HepG2 (cell line): ENCODE measurements around the gene WDR45B. TPM values are rescaled to one million over a fixed set of nuclear protein-coding genes. Genes with fewer than 3 reads are reported as not detected.

Experiments used
- ATAC-seq: fragments of 200-7000 bp; cut with Tn5 transposase; 3 replicates; pipeline ENCODE4 v1.9.1; 2020; ENCODE audit warnings: mild to moderate bottlenecking, moderate library complexity
- BruUV-seq: library from RNA; stranded (reverse); fragments of 400-500 nt; replicated peaks from 2 replicates; lab custom pipeline; 2021; lab: Mats Ljungman, UMichigan
- CTCF ChIA-PET: fragments of 300-600 bp; formaldehyde crosslinking; extraction: SDS; loops from one replicate; lab custom pipeline; 2021; ENCODE audit warnings: low total read pairs, inconsistent platforms, low intra/inter-chr PET ratio; lab: Yijun Ruan, JAX
- POLR2A ChIA-PET: fragments of 350-600 bp; sonication (Branson Sonifier 250); formaldehyde crosslinking; loops from one replicate; lab custom pipeline; 2020; ENCODE audit warnings: antibody characterized with exemption, inconsistent platforms; lab: Yijun Ruan, JAX
- DNase-seq: peaks from one replicate; pipeline ENCODE4 v3.0.0-alpha.2; 2015; ENCODE audit warnings: low spot score
- FAIRE-seq: peaks from 3 replicates; lab custom pipeline; 2011; peaks lifted over from hg19 to GRCh38; lab: Jason Lieb, UNC
- H2AFZ ChIP-seq: one replicate; pipeline ENCODE4 v1.6.1; 2011; ENCODE audit warnings: low read length, inconsistent platforms
- H3K27ac ChIP-seq: fragments of 300-600 bp; 3 replicates; pipeline ENCODE4 v1.8.0; 2011; ENCODE audit warnings: mixed run types, mild to moderate bottlenecking, mixed read lengths, low read length, inconsistent platforms; ENCODE audit not compliant: insufficient read depth; ENCODE audit errors: extremely low read length
- H3K27me3 ChIP-seq, 2 experiments: fragments of 200-600 bp in 1 of 2; 2 replicates in 1 of 2; 3 replicates in 1 of 2; pipeline versions ENCODE4 v1.6.0 to v1.8.0; 2011; ENCODE audit warnings: low read length in 2 of 2, mild to moderate bottlenecking in 2 of 2, moderate library complexity in 2 of 2, inconsistent platforms in 1 of 2; ENCODE audit not compliant: insufficient read depth in 2 of 2, control insufficient read depth in 1 of 2
- H3K36me3 ChIP-seq, 2 experiments: fragments of 200-600 bp in 1 of 2; replicated peaks in 1 of 2; 2 replicates in 1 of 2; 3 replicates in 1 of 2; pipeline versions ENCODE4 v1.5.1 to v1.8.0; 2011; ENCODE audit warnings: low read length in 2 of 2, inconsistent platforms in 1 of 2; ENCODE audit not compliant: insufficient read depth in 2 of 2, control insufficient read depth in 1 of 2
- H3K4me1 ChIP-seq: 2 replicates; pipeline ENCODE4 v1.5.1; 2012; ENCODE audit warnings: low read length, inconsistent platforms; ENCODE audit not compliant: insufficient read depth
- H3K4me2 ChIP-seq: 2 replicates; pipeline ENCODE4 v1.6.0; 2011; ENCODE audit warnings: low read depth, low read length, inconsistent platforms
- H3K4me3 ChIP-seq, 3 experiments: fragments of 200-600 bp in 1 of 3; sonication (generic), shearing (Covaris generic) in 1 of 3; replicated peaks in 1 of 3; 2 replicates each; pipeline ENCODE4 v1.5.1; 2011 to 2016; ENCODE audit warnings: low read length in 3 of 3, inconsistent platforms in 2 of 3, low read depth in 2 of 3, mild to moderate bottlenecking in 2 of 3, control low read depth in 1 of 3, mixed read lengths in 1 of 3; ENCODE audit not compliant: insufficient read depth in 1 of 3
- H3K79me2 ChIP-seq: one replicate; pipeline ENCODE4 v1.6.1; 2011; ENCODE audit warnings: low read length, inconsistent platforms; ENCODE audit not compliant: insufficient read depth
- H3K9ac ChIP-seq: 2 replicates; pipeline ENCODE4 v1.6.0; 2011; ENCODE audit warnings: mild to moderate bottlenecking, low read depth, low read length, inconsistent platforms; ENCODE audit not compliant: insufficient read depth
- H3K9me3 ChIP-seq: 2 replicates; pipeline ENCODE4 v1.5.1; 2012; ENCODE audit warnings: mild to moderate bottlenecking, low read length
- H4K20me1 ChIP-seq: 2 replicates; pipeline ENCODE4 v1.6.0; 2011; ENCODE audit warnings: inconsistent platforms, mild to moderate bottlenecking, low read length, moderate library complexity; ENCODE audit not compliant: insufficient read depth
- AGO2 ChIP-seq: fragments of 200-400 bp; formaldehyde crosslinking; optimal IDR thresholded peaks from 2 replicates; pipeline ENCODE3; 2017; ENCODE audit warnings: mild to moderate bottlenecking, low read depth, low read length, moderate library complexity
- CTCF ChIP-seq: sonication (generic); formaldehyde crosslinking; IDR thresholded peaks from 2 replicates; pipeline ENCODE4 v1.5.0; 2020; ENCODE audit warnings: mild to moderate bottlenecking, missing genetic modification reagents, moderate library complexity
- SOX5 ChIP-seq: IDR thresholded peaks from 2 replicates; pipeline ENCODE4 v1.6.1; 2016; ENCODE audit warnings: borderline replicate concordance
- STAG1 ChIP-seq: sonication (generic); formaldehyde crosslinking; IDR thresholded peaks from 2 replicates; pipeline ENCODE4 v1.4.0; 2020; ENCODE audit warnings: missing genetic modification reagents
- YY1 ChIP-seq: IDR thresholded peaks from 2 replicates; pipeline ENCODE4 v1.6.1; 2011; ENCODE audit warnings: low read length, low read depth, moderate library complexity, mild to moderate bottlenecking; ENCODE audit not compliant: insufficient read depth, insufficient replicate concordance
- ZBTB38 ChIP-seq: sonication (generic); formaldehyde crosslinking; IDR thresholded peaks from 2 replicates; pipeline ENCODE4 v1.5.1; 2020; ENCODE audit warnings: mild to moderate bottlenecking, missing genetic modification reagents
- ZNF317 ChIP-seq: sonication (generic); formaldehyde crosslinking; IDR thresholded peaks from 2 replicates; pipeline ENCODE4 v1.5.0; 2020; ENCODE audit warnings: mild to moderate bottlenecking, missing genetic modification reagents
- ZNF432 ChIP-seq: sonication (generic); formaldehyde crosslinking; IDR thresholded peaks from 2 replicates; pipeline ENCODE4 v1.5.0; 2020; ENCODE audit warnings: missing genetic modification reagents, mild to moderate bottlenecking, borderline replicate concordance
- ZNF547 ChIP-seq: sonication (generic); formaldehyde crosslinking; IDR thresholded peaks from 2 replicates; pipeline ENCODE4 v1.5.1; 2020; ENCODE audit warnings: mild to moderate bottlenecking, missing genetic modification reagents
- ZNF768 ChIP-seq: sonication (generic); formaldehyde crosslinking; IDR thresholded peaks from 2 replicates; pipeline ENCODE4 v1.4.0; 2020; ENCODE audit warnings: missing genetic modification reagents
- WGBS: methylation state at CpG from one replicate; pipeline ENCODE4 v1.1.6; 2017; ENCODE audit warnings: low lambda C conversion rate; 5-methylcytosine and 5-hydroxymethylcytosine counted together
- in situ Hi-C: cut with HindIII; loops from 2 replicates; pipeline ENCODE4 v1.10.0; 2017; ENCODE audit warnings: low pct_unique_long_range_greater_than_20kb; ENCODE audit not compliant: extremely low pct_ligation_motif_present
- intact Hi-C: fragments of 100-400 bp; cut with micrococcal nuclease; formaldehyde crosslinking; loops from one replicate; pipeline ENCODE4 v1.10.0; 2022; ENCODE audit not compliant: unreplicated experiment
- polyA plus RNA-seq, 8 experiments: library from polyadenylated mRNA; depleted of rRNA in 3 of 8; stranded (reverse) in 7 of 8; unstranded in 1 of 8; fragments of >200 nt; fragmentation: Illumina TruSeq in 4 of 8; extraction: Trizol in 4 of 8; gene quantifications; 2 replicates each; pipeline versions ENCODE4 v1.2.1 to v1.2.3, GENCODE V29; 2011 to 2016; ENCODE audit warnings: low read depth in 4 of 8, missing spikeins in 1 of 8, mixed read lengths in 1 of 8; ENCODE audit not compliant: insufficient read depth in 1 of 8
- total RNA-seq, 5 experiments: library from RNA; depleted of rRNA; stranded (reverse); fragments of >200 nt; fragmentation: Illumina TruSeq; extraction: Trizol; gene quantifications; 2 replicates each; pipeline ENCODE4 v1.2.3, GENCODE V29; 2016; ENCODE audit warnings: low read depth in 1 of 5

Gene WDR45B
- total and polyA plus RNA-seq, 2 of the 13 experiments (the other 11 are each of a cell fraction or from before 2014, with no cell fraction given), result 86.2 to 155 TPM

GRCh38 chr17:82615084-82616020 lies 32.9 kb downstream of the WDR45B start (continued):
- TF ChIP-seq CTCF (CRISPR knock-in tag) (peak; percentile 60), YY1 (no peak), ZNF317 (no peak), ZNF547 (CRISPR knock-in tag) (no peak), STAG1 (peak; percentile 45), ZBTB38 (CRISPR knock-in tag) (peak; percentile 75), ZNF432 (no peak), AGO2 (peak; percentile 43), ZNF768 (CRISPR knock-in tag) (0 out of 2 replicates have a peak, but pooled peaks have one; percentile 11)

- CTCF ChIA-PET, result no interaction called here
Observed at GRCh38 chr17:82614095-82614631, 34.1 kb downstream of the WDR45B start.

More at GRCh38 chr17:82614095-82614631, 34.1 kb downstream of the WDR45B start:
- H3K9me3 ChIP-seq, result no peaks in the 10 kb centered on the region
- H3K4me2 ChIP-seq, result no peak overlapping the region
- H3K4me1 ChIP-seq, result no peaks in the 10 kb centered on the region
- 100% methylated on average over 9 of the region's 22 CpGs for WGBS
- no TSS peak for BruUV-seq
- no peak overlapping the region for H3K4me3 ChIP-seq
- DNase-seq, result no peak
- no peaks in the 10 kb centered on the region for H3K27me3 ChIP-seq
- H2AFZ ChIP-seq, result no peak overlapping the region
- H3K27ac ChIP-seq, result no peak overlapping the region
- no peaks in the 10 kb centered on the region for H4K20me1 ChIP-seq
- no peak overlapping the region for H3K9ac ChIP-seq
- TF ChIP-seq SOX5 (CRISPR knock-in tag), result no peak
- peak; percentile 16 for TF ChIP-seq AGO2
- no peak for FAIRE-seq
- in situ Hi-C loops (no loop called here), intact Hi-C loops (no loop called here)
- POLR2A ChIA-PET, result no interaction called here
- H3K79me2 ChIP-seq, result no peaks in the 10 kb centered on the region
- ATAC-seq, result 0 out of 3 replicates have a peak, but pooled peaks have one; percentile 8
- peaks cover 28 to 46% of the 10 kb centered on the region in 2 experiments for H3K36me3 ChIP-seq
